ENCODE data around the gene DCLRE1B. TPM values are rescaled to one million over a fixed set of nuclear protein-coding genes. Genes with fewer than 3 reads are reported as not detected.

The DCLRE1B gene
- total and polyA plus RNA-seq, 9 of the 15 experiments (the other 6 are each of a cell fraction or from before 2014, with no cell fraction given): 10.6 to 28.8 (median 17.2) TPM

DNA sequence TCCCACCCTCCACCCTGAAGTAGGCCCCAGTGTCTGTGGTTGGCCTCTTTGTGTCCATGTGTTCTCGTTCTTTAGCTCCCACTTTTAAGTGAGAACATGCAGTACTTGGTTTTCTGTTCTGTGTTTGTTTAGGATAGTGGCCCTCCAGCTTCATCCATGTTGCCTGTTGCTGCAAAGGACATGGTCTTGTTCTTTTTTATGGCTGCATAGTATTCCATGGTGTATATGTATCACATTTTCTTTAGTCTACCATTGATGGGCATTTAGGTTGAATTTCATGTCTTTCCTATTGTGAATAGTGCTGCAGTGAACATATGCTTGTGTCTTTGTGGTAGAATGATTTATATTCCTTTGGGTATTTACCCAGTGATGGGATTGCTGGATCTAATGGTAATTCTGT lies 30.1 kb downstream of the DCLRE1B start (continued):
- TF ChIP-seq ZNF134 (CRISPR knock-in tag; conservative IDR thresholded peaks at IDR 0.05): no peak
- no peak for TF ChIP-seq ELF1 (tag; IDR thresholded peaks at IDR 0.05)
- TF ChIP-seq ZNF146 (CRISPR knock-in tag; IDR thresholded peaks at IDR 0.05; ENCODE audit: unreplicated experiment): peak; percentile 99
- no peak for TF ChIP-seq SRSF3 (IDR thresholded peaks at IDR 0.05; ENCODE audit: insufficient read depth, low read length)
- no peak for TF ChIP-seq CBFA2T2 (conservative IDR thresholded peaks at IDR 0.05)
- no peak for TF ChIP-seq TARDBP (IDR thresholded peaks at IDR 0.05)
- no peak for TF ChIP-seq RCOR1 (IDR thresholded peaks at IDR 0.05; ENCODE audit: borderline replicate concordance in 1 of 2, low read depth in 2 of 2, low read length in 2 of 2)
- peak in 1 of 3 experiments; percentile 59; a peak in 2 of 6 replicates for TF ChIP-seq ZBTB11 (CRISPR knock-in tag; IDR thresholded peaks at IDR 0.05)

Data from K562 (cell line).